Endodermal cell (in vitro differentiated cells): ENCODE measurements around the gene ARID2. TPM values are rescaled to one million over a fixed set of nuclear protein-coding genes. Genes with fewer than 3 reads are reported as not detected.

Source experiments
- DNase-seq: peaks from one replicate; pipeline ENCODE4 v3.0.0-alpha.2; 2017
- H3K27ac ChIP-seq: 2 replicates; pipeline ENCODE4 v1.5.1; 2013; ENCODE audit warnings: mild to moderate bottlenecking, low read depth, low read length, moderate library complexity
- H3K27me3 ChIP-seq: 2 replicates; pipeline ENCODE4 v1.6.1; 2013; ENCODE audit warnings: mild to moderate bottlenecking, low read length, moderate library complexity; ENCODE audit not compliant: insufficient read depth, control insufficient read depth, poor library complexity, severe bottlenecking
- H3K36me3 ChIP-seq: 2 replicates; pipeline ENCODE4 v1.7.0; 2013; ENCODE audit warnings: mild to moderate bottlenecking, low read length, moderate library complexity; ENCODE audit not compliant: control insufficient read depth, insufficient read depth
- H3K4me1 ChIP-seq: one replicate; pipeline ENCODE4 v1.7.0; 2013; ENCODE audit warnings: low read length; ENCODE audit not compliant: control insufficient read depth, insufficient read depth
- H3K4me3 ChIP-seq: 2 replicates; pipeline ENCODE4 v1.5.1; 2013; ENCODE audit warnings: mild to moderate bottlenecking, low read length, moderate library complexity
- H3K9ac ChIP-seq: 2 replicates; pipeline ENCODE4 v1.6.1; 2013; ENCODE audit warnings: mild to moderate bottlenecking, low read length, moderate library complexity; ENCODE audit not compliant: poor library complexity, severe bottlenecking; ENCODE audit errors: extremely low read depth
- H3K9me3 ChIP-seq: 2 replicates; pipeline ENCODE4 v1.6.1; 2013; ENCODE audit warnings: mild to moderate bottlenecking, low read length, moderate library complexity; ENCODE audit not compliant: control insufficient read depth
- H3K27ac Mint-ChIP-seq: 2 replicates; pipeline ENCODE4 v1.8.0; 2020; ENCODE audit warnings: mixed read lengths
- H3K27me3 Mint-ChIP-seq: 2 replicates; pipeline ENCODE4 v1.8.0; 2021; ENCODE audit warnings: mild to moderate bottlenecking, mixed read lengths; ENCODE audit not compliant: insufficient read depth
- H3K36me3 Mint-ChIP-seq: 2 replicates; pipeline ENCODE4 v1.8.0; 2020; ENCODE audit warnings: low read depth, mixed read lengths
- H3K4me1 Mint-ChIP-seq: 2 replicates; pipeline ENCODE4 v1.8.0; 2020; ENCODE audit warnings: mixed read lengths
- H3K4me3 Mint-ChIP-seq: 2 replicates; pipeline ENCODE4 v1.8.0; 2020; ENCODE audit warnings: mild to moderate bottlenecking, moderate library complexity, mixed read lengths
- H3K9me3 Mint-ChIP-seq: 2 replicates; pipeline ENCODE4 v1.8.0; 2020; ENCODE audit warnings: mild to moderate bottlenecking, mixed read lengths
- CTCF ChIP-seq: fragments of 200-600 bp; sonication (generic); conservative IDR thresholded peaks from 2 replicates; pipeline ENCODE4 v1.5.0; 2021; ENCODE audit warnings: antibody characterized with exemption, mild to moderate bottlenecking
- WGBS, 2 experiments: methylation state at CpG; one replicate each; pipeline versions ENCODE4 v1.1.5 to v1.1.7; 2013; ENCODE audit warnings: missing lambda C conversion rate in 2 of 2, mixed read lengths in 1 of 2; ENCODE audit not compliant: insufficient coverage in 1 of 2, insufficient read length in 1 of 2; 5-methylcytosine and 5-hydroxymethylcytosine counted together
- total RNA-seq, 2 donors: library from RNA; stranded (reverse); fragmentation: NEBNext Ultra II Directional in 1 of 2; extraction: Animal tissue kit (Norgen Biotek cat#: 25700) in 1 of 2; gene quantifications; 2 replicates in 1 of 2; 3 replicates in 1 of 2; pipeline ENCODE4 v1.2.1, GENCODE V29; 2021

Gene ARID2
- total RNA-seq, 2 donors from 2014 or later, result 54.0 to 58.1 TPM

DNA sequence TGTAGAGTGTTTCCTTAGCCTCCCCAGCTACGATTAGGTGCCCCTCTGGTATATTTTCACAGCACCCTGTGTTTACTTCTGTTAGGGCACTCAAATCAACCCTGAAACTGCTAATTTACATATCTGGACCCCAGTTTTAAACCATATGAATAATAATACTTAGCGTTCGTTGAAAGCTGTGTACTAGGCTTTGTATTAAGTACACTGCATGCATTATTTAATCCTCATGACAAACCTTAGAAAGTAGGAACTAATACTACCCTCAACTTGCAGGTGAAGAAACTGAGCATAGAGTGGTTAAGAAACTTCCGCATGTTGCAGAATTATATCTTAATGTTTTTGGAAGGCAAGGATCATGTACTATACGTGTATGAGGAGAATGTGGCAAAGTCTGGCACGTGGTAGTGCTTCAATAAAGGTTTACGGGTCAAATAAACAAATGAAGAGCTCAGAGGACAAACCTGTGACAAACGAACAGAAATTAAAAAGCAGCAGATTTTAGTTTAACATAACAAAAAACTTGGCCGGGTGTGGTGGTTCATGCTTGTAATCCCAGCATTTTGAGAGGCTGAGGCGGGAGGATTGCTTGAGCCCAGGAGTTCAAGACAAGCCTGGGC lies 22.2 kb upstream of the ARID2 start:
- Mint-ChIP-seq H3K4me1 (peaks cover 31% of the 10 kb centered on the region), H3K4me3 (no peak overlapping the region)
- 87 to 92% methylated on average over 8 to 10 of the region's 10 CpGs for WGBS, 2 experiments

GRCh38 chr12:45708363-45708762 lies 21.1 kb upstream of the ARID2 start:
- no peak overlapping the region for H3K4me3 Mint-ChIP-seq
- no peak for TF ChIP-seq CTCF

More for the DNA sequence above, 22.2 kb upstream of the ARID2 start:
- no peak for TF ChIP-seq CTCF
- Histone ChIP-seq H3K4me3 (no peak overlapping the region), H3K9ac (no peak overlapping the region), H3K36me3 (no peaks in the 10 kb centered on the region), H3K9me3 (peaks cover under 1% of the 10 kb centered on the region), H3K27me3 (peaks cover 48% of the 10 kb centered on the region), H3K27ac (no peak overlapping the region), H3K4me1 (no peaks in the 10 kb centered on the region)
- Mint-ChIP-seq H3K27ac (no peak overlapping the region), H3K36me3 (no peaks in the 10 kb centered on the region), H3K27me3 (peaks cover 18% of the 10 kb centered on the region), H3K9me3 (no peaks in the 10 kb centered on the region)
- DNase-seq, result no peak

DNA sequence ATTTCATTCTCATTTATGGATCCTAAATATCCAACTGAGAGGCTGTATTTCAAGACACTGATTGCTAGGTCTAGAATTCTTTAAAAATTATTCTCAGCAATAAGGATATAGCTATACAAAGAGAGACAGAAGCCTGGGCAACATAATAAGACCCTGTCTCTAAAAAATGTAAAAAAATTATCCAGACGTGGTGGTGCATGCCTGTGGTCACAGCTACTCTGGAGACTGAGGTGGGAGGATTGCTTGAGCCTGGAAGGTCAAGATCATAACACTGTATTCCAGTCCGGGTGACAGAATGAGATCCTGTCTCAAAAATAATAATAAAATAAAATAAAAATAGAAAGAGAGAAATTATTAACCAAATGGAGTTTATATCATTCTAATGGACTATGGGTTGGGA lies 20.6 kb upstream of the ARID2 start:
- no peak for TF ChIP-seq CTCF
- H3K27me3 Mint-ChIP-seq, result peaks cover 18% of the 10 kb centered on the region

More at GRCh38 chr12:45708363-45708762, 21.1 kb upstream of the ARID2 start:
- no peak overlapping the region for H3K27ac Mint-ChIP-seq
- H3K27me3 ChIP-seq, result peaks cover 53% of the 10 kb centered on the region
- H3K36me3 ChIP-seq, result no peaks in the 10 kb centered on the region
- DNase-seq, result no peak
- H3K4me1 Mint-ChIP-seq, result peaks cover 25% of the 10 kb centered on the region
- H3K9ac ChIP-seq, result no peak overlapping the region
- no peak overlapping the region for H3K27ac ChIP-seq
- H3K9me3 ChIP-seq, result no peaks in the 10 kb centered on the region
- H3K27me3 Mint-ChIP-seq, result peaks cover 18% of the 10 kb centered on the region
- no peaks in the 10 kb centered on the region for H3K4me1 ChIP-seq
- no peak overlapping the region for H3K4me3 ChIP-seq
- no peaks in the 10 kb centered on the region for H3K9me3 Mint-ChIP-seq
- no peaks in the 10 kb centered on the region for H3K36me3 Mint-ChIP-seq

More for the DNA sequence above, 20.6 kb upstream of the ARID2 start:
- WGBS, 2 experiments, result 67 to 82% methylated on average over 1 of the region's 2 CpGs
- Mint-ChIP-seq H3K4me1 (peaks cover 28% of the 10 kb centered on the region), H3K36me3 (no peaks in the 10 kb centered on the region), H3K27ac (no peak overlapping the region), H3K9me3 (no peaks in the 10 kb centered on the region), H3K4me3 (no peak overlapping the region)
- Histone ChIP-seq H3K36me3 (no peaks in the 10 kb centered on the region), H3K27ac (no peak overlapping the region), H3K4me1 (no peaks in the 10 kb centered on the region), H3K27me3 (peaks cover 56% of the 10 kb centered on the region), H3K9ac (no peak overlapping the region), H3K4me3 (no peak overlapping the region), H3K9me3 (no peaks in the 10 kb centered on the region)
- no peak for DNase-seq
